Measurements from ENCODE around the gene DACT2. TPM values are rescaled to one million over a fixed set of nuclear protein-coding genes. Genes with fewer than 3 reads are reported as not detected.

DACT2 gene
- total RNA-seq, 1 experiment from 2014 or later = not detected

DNA sequence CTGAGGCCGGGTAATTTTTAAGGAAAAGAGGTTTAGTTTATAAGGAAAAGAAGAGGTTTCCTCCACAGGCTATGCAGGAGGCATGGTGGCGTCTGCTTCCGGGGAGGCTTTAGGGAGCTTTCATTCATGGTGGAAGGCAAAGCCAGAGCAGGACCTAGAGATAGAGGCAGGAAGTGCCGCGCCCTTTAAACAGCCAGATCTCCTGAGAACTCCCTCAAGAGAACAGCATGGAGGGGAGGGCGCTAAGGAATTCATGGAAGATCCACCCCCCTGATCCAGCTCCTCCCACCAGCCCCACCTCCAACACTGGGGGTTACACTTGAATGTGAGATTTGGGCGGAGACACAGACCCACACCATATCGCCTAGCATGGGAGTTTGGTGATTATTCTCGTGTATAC lies 13.9 kb upstream of the DACT2 start:
- H3K9me2 ChIP-seq (ENCODE audit: insufficient read depth) = no peaks in the 10 kb centered on the region
- H3K27me3 ChIP-seq (ENCODE audit: insufficient read depth, low read length) = no peaks in the 10 kb centered on the region
- no peaks in the 10 kb centered on the region for H3K4me1 ChIP-seq (ENCODE audit: control insufficient read depth in 1 of 2, insufficient read depth in 2 of 2, low read length in 2 of 2)
- no peak overlapping the region for H3K4me3 ChIP-seq (replicated peaks in 1 of 2; ENCODE audit: low read depth in 1 of 2, low read length in 2 of 2)
- H3K9me3 ChIP-seq (ENCODE audit: control insufficient read depth in 1 of 2, insufficient read depth in 1 of 2, low read depth in 1 of 2, low read length in 2 of 2) = no peaks in the 10 kb centered on the region
- no TSS peak for BruUV-seq (replicated peaks)
- H4K20me1 ChIP-seq (ENCODE audit: insufficient read depth) = no peaks in the 10 kb centered on the region
- TF ChIP-seq EZH2 (IDR thresholded peaks at IDR 0.05) (no peak), SIN3A (IDR thresholded peaks at IDR 0.05; ENCODE audit: low read depth) (no peak), POLR2AphosphoS5 (IDR thresholded peaks at IDR 0.05; ENCODE audit: low read depth, low read length) (no peak), POLR2A (IDR thresholded peaks at IDR 0.05; ENCODE audit: borderline replicate concordance, extremely low read depth, insufficient read depth, insufficient read length) (no peak), ZNF274 (IDR thresholded peaks at IDR 0.05; ENCODE audit: low read depth, low read length) (no peak), CBX3 (IDR thresholded peaks at IDR 0.05; ENCODE audit: low read depth) (no peak), FOSL1 (IDR thresholded peaks at IDR 0.05; ENCODE audit: low read depth) (no peak), TCF7L2 (IDR thresholded peaks at IDR 0.05; ENCODE audit: borderline replicate concordance, extremely low read depth, insufficient read depth, insufficient read length) (no peak), CEBPB (IDR thresholded peaks at IDR 0.05; ENCODE audit: low read depth) (no peak), JUND (IDR thresholded peaks at IDR 0.05) (no peak), SP1 (IDR thresholded peaks at IDR 0.05; ENCODE audit: low read depth) (no peak), SRF (IDR thresholded peaks at IDR 0.05; ENCODE audit: low read depth) (no peak), ELF1 (IDR thresholded peaks at IDR 0.05; ENCODE audit: borderline replicate concordance, low read depth) (no peak)
- TF ChIP-seq, protein P1, sequence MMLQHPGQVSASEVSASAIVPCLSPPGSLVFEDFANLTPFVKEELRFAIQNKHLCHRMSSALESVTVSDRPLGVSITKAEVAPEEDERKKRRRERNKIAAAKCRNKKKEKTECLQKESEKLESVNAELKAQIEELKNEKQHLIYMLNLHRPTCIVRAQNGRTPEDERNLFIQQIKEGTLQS (IDR thresholded peaks at IDR 0.05) = no peak
- TF ChIP-seq, protein P2, sequence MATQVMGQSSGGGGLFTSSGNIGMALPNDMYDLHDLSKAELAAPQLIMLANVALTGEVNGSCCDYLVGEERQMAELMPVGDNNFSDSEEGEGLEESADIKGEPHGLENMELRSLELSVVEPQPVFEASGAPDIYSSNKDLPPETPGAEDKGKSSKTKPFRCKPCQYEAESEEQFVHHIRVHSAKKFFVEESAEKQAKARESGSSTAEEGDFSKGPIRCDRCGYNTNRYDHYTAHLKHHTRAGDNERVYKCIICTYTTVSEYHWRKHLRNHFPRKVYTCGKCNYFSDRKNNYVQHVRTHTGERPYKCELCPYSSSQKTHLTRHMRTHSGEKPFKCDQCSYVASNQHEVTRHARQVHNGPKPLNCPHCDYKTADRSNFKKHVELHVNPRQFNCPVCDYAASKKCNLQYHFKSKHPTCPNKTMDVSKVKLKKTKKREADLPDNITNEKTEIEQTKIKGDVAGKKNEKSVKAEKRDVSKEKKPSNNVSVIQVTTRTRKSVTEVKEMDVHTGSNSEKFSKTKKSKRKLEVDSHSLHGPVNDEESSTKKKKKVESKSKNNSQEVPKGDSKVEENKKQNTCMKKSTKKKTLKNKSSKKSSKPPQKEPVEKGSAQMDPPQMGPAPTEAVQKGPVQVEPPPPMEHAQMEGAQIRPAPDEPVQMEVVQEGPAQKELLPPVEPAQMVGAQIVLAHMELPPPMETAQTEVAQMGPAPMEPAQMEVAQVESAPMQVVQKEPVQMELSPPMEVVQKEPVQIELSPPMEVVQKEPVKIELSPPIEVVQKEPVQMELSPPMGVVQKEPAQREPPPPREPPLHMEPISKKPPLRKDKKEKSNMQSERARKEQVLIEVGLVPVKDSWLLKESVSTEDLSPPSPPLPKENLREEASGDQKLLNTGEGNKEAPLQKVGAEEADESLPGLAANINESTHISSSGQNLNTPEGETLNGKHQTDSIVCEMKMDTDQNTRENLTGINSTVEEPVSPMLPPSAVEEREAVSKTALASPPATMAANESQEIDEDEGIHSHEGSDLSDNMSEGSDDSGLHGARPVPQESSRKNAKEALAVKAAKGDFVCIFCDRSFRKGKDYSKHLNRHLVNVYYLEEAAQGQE (IDR thresholded peaks at IDR 0.05; ENCODE audit: low read depth) = no peak
- H3K9ac ChIP-seq (ENCODE audit: low read length) = no peak overlapping the region
- intact Hi-C loops (cut with micrococcal nuclease) = no loop called here
- no peaks in the 10 kb centered on the region for H3K79me2 ChIP-seq (ENCODE audit: insufficient read depth, low read length)
- no peaks in the 10 kb centered on the region for H3K36me3 ChIP-seq (ENCODE audit: control insufficient read depth in 1 of 2, insufficient read depth in 2 of 2, low read length in 2 of 2)
- ATAC-seq (peak; percentile 40; the same call in 1 of the 2 replicates), DNase-seq (ENCODE audit: low read depth, low spot score) (no peak)
- no peak overlapping the region for H3K27ac ChIP-seq (ENCODE audit: low read depth, low read length)
- ChIA-PET RAD21 (ENCODE audit: low non-redundant PET in 1 of 2, low total read pairs in 2 of 2, uncharacterized antibody in 2 of 2, unreplicated experiment in 2 of 2) (no interaction called here), CTCF (interaction anchor here (1.2 kb wide), 2 partner anchors 37 to 130 kb away, joined by 3 to 5 read pairs; no protein-coding TSS in a partner anchor), POLR2A (no interaction called here)
- H3K4me2 ChIP-seq (ENCODE audit: low read length) = no peak overlapping the region
- peak overlapping the region; percentile 42 for H2AFZ ChIP-seq (ENCODE audit: low read depth, low read length, poor library complexity, severe bottlenecking)

Data from HCT116 (cell line).